ENCODE results near the gene TMEM151B.

- TF ChIP-seq POLR2A (IDR thresholded peaks at IDR 0.05) (no peak), CTCF (IDR thresholded peaks at IDR 0.05) (no peak)
Observed at GRCh38 chr6:44275271-44275748, 5.1 kb downstream of the TMEM151B start.
